HG03378 (cell line): ENCODE results near the gene MLLT11.
"Not testable (repeated sequence)": the region's sequence is repeated elsewhere in the genome, so short reads cannot be mapped to it uniquely, and the experiment has no call there.

Experiments used
- ATAC-seq: cut with Tn5 transposase; IDR thresholded peaks from one replicate; pipeline ENCODE4 v1.9.1; 2021; ENCODE audit warnings: mild to moderate bottlenecking, moderate library complexity; ENCODE audit not compliant: unreplicated experiment

MLLT11 gene

DNA sequence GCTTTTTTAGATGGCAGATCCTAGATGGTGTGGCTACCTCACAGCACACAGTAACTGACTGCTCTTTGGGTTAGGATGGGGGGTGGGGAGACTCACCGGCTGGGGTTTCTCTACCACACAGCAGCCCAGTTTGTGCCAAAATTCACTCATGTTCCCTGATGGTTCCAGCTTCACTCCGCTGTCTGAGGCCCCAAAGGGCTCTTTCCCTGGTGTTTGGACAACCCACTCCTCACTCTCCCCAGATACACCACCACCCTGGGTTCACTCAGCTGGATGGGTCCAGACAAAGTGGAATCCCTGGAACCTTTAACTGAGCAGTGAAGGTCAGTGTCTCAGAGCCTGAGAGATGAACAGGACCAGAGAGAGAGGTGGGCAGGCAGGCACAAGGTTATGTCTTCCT, 4.6 kb upstream of the MLLT11 start:
- no peak for ATAC-seq

DNA sequence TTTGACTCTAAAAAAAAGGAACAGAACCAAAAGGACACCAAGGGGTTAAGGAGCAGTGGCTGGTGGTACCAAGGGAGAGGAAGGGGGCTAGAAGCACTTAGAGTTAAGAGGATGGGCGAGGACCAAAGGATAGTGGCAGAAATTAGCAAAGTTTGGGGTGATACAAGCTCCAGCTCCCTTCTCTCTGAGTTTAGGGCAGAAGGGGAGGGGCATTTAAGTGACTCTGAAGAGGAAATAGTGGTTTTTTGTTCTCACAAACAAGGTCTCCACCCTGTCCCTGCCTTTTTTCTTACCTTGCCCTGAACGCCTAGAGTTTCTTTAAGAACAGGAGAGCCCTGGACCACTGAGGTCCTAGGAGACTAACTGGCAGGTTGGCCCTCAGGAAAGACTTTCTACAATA, 4.0 kb upstream of the MLLT11 start:
- no peak for ATAC-seq

DNA sequence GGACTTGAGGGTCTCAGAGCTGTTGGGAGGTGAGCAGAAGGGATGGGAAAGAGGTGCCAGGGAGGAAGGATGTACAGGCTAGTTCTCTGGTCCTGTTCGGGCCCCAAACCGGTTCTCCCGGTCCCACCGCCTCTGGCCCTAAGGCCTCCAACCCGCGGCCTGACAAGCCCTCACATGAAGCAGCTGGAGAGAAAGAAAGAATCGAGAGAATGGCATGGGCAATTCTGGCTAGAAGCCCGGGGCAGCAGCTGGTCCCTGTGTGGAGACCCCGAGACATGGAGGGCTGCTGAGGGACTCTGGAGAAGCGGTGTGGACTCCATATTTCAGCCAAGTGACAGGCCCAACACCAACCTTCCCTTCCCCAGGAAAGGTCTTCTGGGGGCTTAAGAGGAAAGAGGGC, 1.5 kb upstream of the MLLT11 start:
- no peak for ATAC-seq

DNA sequence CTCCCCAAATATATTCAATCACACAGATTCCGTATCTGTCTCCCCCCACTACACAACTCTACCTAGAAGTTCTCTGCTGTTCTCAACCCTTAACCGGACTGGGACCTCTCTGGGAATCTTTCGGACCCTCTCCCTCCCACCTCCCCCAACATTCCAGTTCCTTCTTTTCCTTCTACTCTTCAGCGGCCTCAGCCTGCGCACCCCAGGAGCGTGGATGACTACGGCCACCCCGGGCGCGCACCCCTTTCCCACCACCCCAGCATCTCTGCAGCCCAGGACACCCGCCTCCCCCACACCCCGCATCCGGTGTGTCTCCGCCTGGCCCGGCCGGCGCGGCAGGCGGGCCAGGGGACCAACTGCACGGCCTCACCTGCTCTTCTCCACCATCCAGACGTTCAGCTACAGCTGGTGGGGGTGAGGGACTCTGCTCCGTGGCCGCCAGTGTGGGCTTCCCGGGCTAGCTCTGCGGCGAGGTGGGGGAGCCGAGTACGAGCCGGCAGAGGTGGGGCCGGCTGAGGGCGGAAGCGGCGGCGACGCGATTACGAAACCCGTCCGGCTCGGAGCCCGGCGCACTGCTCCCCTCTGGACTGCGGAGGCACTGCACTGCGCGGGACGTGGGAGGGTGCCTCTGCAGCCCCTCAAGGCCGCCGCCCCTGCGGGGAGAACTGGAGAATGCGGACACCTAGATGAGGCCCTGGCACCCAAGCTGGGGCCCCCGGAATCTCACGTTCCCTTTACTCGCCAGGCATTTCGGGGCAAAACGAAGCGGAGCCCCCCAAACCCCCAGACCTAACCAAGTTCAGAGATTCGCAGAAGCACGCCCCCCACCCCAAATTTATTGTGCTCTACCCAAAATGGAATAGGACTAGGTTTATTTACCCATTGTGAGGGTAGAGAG, 839 bp upstream of the MLLT11 start, which contains the start of gene CDC42SE1:
Gene CDC42SE1 (minus strand): TSS at position 514 of the 898 bp plus-strand sequence. CDS start 3,892 bp downstream, outside the sequence.
- peak; percentile 51 for ATAC-seq

DNA sequence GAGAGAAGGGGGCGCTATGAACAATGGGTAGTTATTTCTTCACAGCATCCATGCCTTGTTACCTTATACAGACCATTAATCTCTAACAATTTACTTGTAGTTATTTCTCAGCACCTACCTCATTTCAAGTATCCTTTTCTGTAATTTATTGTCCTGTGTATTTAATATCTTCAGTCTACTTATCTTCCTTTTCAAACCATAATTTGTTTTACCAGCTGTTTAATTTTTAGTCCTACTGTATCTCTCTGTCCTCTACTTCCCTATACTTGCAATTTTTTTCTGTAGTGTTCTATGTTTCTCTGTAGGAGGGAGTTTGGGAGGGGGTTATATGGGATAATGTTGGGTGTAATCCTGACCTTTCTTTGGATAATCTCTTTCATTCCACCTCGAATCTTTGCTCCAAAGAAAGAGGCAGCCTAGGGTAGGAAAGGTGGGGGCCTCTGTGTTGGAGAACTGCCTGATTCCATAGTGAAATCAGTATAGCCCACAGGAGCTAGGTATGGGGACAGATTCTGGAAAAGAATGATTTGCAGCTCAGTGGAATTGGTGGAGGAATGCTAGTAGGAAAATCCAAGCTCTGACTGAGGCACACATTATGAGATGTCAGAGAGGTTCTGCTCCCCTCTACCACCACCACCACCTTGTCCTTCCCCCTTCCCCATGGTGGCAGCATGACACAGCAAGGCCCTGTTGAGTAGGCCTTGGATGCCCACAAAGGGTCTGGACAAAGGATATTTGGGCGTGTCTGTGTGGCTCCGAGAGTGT, 642 bp downstream of the MLLT11 start:
- ATAC-seq = no peak

DNA sequence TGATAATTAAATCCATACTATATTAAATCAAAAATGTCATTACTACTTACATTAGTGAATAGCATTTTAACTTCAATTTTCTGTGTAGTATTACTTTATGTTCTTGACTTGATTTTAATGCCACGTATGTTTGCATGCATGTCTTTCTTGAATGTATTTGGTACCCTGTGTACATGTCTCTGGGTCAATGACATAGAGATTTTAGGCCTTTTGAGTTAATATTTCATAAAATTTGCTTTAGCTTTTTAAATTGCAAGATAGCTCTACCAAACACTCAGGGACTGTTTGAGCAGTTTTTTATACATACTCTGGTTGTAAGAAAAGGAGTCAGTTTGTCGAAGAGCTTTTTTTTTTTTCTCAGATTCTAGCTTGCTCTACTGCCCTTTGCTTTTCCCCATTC, 1.5 kb downstream of the MLLT11 start:
- no peak for ATAC-seq

DNA sequence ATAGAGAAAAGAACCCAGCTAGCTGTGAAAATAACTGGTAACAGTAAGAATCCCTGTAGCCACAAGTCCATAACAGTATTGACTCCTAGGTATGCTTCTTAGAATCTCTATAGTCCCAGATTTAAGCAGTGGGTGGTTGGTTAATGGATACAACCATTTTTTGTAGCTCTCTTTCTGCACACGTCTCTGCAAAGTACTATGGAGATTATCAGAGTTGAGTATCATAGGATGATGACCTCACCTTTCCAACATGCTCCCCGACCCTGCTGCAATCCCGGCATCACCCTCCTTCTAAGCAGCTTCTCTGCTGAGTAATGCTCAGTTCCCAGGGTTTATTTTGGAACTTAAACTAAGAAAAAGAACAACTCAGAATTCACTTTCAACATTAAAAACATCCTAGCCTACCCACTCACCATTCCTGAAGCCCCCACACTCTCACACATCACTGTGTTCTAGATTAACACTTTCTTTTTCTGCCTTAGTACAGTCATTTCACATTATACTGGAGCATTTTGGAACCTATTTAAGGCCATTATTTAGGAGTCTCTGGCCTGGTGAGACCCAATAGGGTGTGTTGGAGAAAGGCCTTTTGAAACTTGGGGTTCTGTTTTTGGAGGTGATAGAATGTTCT, 2.7 kb downstream of the MLLT11 start:
- ATAC-seq = no peak

DNA sequence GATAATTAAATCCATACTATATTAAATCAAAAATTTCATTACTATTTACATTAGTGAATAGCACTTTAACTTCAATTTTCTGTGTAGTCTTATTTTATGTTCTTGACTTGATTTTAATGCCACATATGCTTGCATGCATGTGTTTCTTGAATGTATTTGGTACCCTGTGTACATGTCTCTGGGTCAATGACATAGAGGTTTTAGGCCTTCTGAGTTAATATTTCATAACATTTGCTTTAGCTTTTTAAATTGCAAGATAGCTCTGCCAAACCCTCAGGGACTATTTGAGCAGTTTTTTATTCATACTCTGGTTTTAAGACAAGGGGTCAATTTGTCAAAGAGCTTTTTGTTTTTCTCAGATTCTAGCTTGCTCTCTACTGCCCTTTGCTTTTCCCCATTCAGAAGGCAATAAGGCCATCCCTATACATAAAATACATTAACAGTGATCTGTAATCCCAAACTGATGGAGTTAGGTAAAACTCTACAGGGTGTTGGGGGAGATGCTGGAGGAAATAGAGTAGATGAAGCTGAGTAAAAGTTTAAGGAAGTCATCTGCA, 5.0 kb downstream of the MLLT11 start:
- no peak for ATAC-seq

DNA sequence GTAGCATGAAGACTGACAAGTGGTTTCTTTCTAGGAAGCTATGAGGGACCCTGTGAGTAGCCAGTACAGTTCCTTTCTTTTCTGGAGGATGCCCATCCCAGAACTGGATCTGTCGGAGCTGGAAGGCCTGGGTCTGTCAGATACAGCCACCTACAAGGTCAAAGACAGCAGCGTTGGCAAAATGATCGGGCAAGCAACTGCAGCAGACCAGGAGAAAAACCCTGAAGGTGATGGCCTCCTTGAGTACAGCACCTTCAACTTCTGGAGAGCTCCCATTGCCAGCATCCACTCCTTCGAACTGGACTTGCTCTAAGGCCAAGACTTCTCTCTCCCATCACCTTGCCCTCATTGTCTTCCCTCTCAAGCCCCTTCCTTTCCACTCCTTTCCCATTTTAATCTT, 7.0 kb downstream of the MLLT11 start:
- no peak for ATAC-seq

DNA sequence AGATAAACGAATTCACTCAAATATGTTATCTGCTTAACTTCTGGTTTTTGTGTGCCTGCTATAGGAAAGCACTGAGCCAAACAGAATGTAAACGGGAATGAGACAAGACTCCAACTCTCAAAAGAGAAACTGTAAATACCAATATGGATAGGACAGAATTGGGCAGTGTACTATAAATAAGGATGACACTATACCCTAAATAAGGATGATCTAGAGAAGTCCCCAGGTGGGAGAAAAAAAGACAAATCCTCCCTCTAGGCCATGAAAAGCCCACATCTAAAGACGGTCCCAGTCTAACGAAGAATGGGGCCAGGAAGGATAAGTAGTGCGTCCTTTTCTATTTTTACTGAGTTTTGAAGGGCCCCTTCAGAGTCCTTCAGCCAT, 8.9 kb downstream of the MLLT11 start:
- no peak for ATAC-seq

DNA sequence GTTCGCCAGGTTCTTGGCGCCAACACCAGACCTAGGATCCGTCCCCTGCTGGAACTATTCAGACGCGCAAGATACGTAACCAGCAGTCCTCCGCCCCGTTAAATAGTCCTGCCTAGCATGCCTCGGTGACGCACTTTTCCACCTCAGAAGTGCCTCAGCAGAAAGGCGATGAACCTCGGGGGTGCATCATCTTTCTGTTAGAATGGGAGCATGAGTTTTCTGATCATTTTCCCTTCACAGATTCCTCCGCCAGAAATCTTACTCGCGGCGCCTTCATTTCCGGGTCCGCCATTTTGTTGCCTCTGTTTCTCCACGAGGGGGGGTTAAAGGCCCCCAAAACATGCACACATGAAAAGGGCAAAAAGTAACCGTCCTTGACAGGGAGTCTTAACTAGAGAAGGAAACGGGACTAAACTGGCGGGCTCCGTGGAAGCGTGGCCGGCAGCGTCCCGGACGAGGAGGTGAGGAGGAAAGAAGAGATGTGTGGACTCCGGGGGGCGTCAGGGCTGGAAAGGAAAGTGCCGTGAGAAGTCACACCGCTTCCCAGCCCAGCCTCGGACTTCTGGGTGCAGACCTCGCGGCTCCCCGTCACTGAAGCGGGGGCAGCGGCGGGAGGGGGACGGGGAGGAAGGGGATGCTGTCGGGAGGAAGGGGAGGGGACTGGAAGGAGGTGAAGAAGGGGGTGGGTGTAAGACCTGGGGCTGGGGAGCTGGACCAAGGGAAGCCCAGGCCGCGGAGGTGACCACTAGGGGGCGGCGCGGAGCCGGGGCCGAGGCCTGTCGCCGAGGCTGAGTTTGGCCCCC, 10.5 kb downstream of the MLLT11 start, which contains the start of gene GABPB2:
Gene GABPB2 (plus strand): TSS at position 288 of the 803 bp plus-strand sequence. CDS start 17,429 bp downstream, outside the sequence.
- ATAC-seq = peak; percentile 61

DNA sequence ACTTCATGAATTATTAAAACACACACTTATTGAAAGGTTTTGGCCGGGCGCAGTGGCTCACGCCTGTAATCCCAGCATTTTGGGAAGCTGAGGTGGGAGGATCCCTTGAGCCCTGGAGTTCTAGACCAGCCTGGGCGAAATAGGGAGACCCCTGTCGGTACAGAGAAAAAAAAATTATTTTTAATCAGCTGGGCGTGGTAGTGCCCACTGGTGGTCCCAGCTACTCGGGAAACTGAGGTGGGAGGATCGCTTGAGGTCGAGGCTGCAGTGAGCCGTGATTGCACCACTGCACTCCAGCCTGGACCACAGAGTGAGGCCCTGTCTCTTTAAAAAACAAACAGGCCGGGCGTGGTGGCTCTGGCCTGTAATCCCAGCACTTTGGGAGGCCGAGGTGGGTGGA, 12.0 kb downstream of the MLLT11 start:
- no peak for ATAC-seq

DNA sequence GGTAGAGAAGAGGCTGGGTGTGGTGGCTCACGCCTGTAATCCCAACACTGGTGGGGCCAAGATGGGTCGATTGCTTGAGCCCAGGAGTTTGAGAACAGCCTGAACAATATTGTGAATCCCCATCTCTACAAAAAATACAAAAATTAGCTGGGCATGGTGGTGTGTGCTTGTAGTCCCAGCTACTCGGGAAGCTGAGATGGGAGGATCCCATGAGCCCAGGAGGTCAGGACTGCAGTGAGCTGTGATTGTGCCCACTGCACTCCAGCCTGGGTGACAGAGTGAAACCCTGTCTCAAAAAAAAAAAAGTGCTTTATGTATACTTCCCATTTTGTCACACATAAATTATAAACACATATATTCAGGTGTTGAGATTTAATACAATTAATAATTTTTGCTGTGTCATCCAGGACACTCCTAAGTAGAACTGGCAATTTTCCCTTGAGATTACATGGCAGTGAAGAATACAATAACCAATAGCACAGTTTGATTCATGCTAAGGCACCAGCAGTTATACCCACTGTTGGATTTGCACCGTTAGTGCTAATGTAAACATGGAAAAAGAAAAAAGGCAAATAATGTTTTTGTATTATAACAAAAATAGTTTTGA, 25.9 kb downstream of the MLLT11 start:
- ATAC-seq = no peak

DNA sequence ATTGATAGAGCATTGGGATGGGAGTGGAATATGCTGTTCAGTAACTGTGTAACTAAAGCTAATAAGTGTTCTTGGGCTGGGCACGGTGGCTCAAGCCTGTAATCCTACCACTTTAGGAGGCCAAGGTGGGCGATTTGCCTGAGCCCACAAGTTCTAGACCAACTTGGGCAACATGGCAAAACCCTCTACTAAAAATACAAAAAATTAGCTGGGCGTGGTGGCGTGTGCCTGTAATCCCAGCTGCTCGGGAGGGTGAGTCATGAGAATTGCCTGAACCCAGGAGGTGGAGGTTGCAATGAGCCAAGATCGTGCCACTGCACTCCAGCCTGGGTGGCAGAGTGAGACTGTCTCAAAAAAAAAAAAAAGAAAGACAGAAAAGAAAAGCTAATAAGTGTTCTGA, 37.2 kb downstream of the MLLT11 start:
- not testable (repeated sequence) for ATAC-seq

DNA sequence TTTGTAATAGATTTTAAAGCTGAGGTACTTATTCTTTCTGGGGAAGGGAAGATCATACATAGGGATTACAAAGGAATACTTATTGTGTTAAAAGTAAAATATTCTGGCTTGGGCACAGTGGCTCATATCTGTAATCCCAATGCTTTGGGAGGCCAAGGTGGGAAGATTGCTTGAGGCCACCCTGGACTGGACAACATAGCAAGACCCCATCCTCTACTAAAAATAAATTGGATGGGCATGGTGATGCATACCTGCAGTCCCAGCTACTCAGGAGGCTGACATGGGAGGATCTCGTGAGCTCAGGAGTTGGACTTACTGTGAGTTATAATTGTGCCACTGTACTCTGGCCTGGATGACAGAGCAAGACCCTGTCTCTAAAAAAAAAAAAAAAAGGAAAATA, 37.9 kb downstream of the MLLT11 start:
- no peak for ATAC-seq

DNA sequence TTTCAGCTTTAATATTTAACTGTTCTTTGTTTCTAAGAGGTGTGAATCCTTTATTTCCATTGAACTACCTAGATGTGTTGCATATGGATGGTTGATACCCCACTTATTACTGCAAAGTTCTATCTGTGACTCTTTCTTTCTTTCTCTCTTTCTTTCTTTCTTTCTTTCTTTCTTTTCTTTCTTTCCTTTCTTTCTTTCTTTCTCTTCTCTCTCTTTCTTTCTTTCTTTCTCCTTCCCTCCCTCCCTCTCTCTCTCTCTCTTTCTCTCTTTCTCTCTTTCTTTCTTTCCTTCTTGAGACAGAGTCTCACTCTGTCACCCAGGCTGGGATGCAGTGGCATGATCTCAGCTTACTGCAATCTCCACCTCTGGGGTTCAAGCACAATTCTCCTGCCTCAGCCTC, 44.4 kb downstream of the MLLT11 start:
- ATAC-seq = no peak

DNA sequence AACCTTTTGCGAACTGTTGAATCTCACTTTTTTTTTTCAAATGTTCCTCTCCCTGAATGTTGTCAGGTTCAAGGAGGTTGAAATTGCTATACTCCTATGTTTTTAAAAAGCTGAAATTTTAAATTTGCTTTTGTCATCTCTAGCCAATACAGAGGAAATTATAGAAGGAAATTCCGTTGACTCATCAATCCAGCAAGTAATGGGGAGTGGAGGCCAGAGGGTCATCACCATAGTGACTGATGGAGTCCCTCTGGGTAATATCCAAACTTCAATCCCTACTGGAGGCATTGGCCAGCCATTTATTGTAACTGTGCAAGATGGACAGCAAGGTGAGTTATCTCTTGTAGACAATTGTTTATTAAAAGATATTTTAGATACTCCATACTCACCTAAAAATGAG, 46.7 kb downstream of the MLLT11 start:
- no peak for ATAC-seq

DNA sequence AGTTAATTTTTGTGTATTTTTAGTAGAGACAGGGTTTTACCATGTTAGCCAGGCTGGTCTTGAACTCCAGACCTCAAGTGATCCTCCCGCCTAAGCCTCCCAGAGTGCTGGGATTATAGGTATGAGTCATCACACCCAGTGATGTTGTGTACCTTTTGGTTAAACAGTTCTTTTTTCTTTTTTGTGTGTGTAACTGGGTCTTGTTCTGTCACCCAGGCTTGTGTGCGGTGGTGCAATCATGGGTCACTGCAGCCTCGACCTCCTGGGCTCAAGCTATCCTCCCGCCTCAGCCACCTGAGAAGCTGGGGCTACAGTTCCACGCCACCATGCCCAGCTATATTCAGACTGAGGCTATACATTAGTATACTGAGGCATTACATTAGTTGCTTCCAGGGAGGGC, 48.1 kb downstream of the MLLT11 start:
- ATAC-seq = no peak

DNA sequence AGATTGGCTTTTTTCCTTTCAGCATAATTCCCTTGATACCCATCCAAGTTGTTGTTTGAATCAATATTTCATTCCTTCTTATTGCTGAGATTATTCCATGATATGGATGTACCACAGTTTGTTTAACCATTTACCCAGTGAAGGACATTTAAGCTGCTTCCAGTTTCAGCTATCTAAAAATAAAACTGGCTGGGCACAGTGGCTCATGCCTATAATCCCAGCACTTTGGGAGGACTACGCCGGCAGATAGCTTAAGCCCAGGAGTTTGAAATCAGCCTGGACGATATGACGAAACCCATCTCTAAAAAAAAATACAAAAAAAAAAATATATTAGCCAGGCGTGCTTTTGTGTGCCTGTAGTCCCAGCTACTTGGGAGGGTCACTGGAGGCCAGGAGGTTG, 53.7 kb downstream of the MLLT11 start:
- no peak for ATAC-seq
